ENCODE results near the gene HIRA.

Gene HIRA

DNA sequence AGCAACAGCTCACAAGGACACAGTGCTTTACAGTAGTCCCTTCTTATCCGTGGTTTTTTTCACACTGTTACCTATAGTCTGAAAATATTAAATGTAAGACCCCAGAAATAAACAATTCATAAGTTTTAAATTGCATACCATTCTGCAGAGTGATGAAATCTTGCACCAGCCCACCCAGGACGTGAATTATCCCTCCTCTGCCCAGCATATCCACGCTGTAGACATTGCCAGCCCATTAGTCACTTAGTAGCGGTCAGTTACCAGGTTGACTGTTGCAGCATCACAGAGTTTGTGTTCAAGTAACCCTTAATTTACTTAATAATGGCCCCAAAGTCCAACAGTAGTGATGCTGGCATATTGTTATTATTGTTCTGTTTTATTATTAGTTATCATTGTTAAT lies 143.6 kb downstream of the HIRA start:
- TF ChIP-seq ZBTB7A (IDR thresholded peaks at IDR 0.05; ENCODE audit: low read depth) (no peak), YY1 (IDR thresholded peaks at IDR 0.05; ENCODE audit: low read depth) (no peak), EGR1 (IDR thresholded peaks at IDR 0.05) (no peak), TAF1 (IDR thresholded peaks at IDR 0.05; ENCODE audit: low read depth) (no peak), FOXM1 (IDR thresholded peaks at IDR 0.05; ENCODE audit: borderline replicate concordance, low read depth) (no peak), EP300 (IDR thresholded peaks at IDR 0.05; ENCODE audit: borderline replicate concordance) (no peak), NFIC (IDR thresholded peaks at IDR 0.05) (no peak), CEBPB (IDR thresholded peaks at IDR 0.05) (no peak), RAD21 (IDR thresholded peaks at IDR 0.05; ENCODE audit: low read depth) (no peak), CREB1 (IDR thresholded peaks at IDR 0.05; ENCODE audit: low read depth) (no peak), TCF12 (IDR thresholded peaks at IDR 0.05; ENCODE audit: low read depth) (no peak), TEAD4 (IDR thresholded peaks at IDR 0.05) (no peak)

DNA sequence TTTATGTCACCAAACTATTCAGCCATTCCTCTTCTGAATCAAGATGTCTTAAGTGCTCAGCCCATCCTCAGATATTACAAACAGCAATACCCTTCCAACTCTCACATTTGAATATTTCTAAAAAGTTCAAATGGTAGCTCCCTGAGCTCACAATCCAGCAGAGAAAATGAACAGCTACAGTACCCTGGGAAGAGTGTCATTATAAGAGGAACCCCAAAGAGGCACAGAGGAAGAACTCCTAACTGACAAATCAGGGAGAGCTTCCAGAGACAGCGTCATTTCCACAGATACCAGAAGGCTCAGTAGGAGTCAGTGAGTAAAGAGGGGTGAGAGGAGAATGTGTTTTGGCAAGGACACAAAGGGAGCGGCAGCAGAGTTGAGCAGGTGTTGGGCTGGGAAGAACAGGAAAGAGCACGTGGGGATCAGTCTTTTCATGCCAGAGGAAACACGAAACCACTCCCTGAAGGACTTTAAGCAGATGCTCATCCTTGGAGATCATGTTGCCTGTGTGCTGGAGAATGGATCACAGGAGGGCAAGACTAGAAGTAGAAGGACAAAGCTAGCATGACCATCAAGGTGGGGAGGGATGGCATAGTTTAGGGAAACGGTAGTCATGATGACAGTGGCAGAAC lies 144.3 kb downstream of the HIRA start:
- TF ChIP-seq USF1 (IDR thresholded peaks at IDR 0.05) (peak; percentile 43; the same call in 1 of the 2 replicates), ZBTB7A (IDR thresholded peaks at IDR 0.05; ENCODE audit: low read depth) (no peak), TAF1 (IDR thresholded peaks at IDR 0.05; ENCODE audit: low read depth) (no peak), CEBPB (IDR thresholded peaks at IDR 0.05) (no peak), NFIC (IDR thresholded peaks at IDR 0.05) (peak; percentile 38)
- TF ChIP-seq, protein P1, sequence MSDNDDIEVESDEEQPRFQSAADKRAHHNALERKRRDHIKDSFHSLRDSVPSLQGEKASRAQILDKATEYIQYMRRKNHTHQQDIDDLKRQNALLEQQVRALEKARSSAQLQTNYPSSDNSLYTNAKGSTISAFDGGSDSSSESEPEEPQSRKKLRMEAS (IDR thresholded peaks at IDR 0.05) = peak; percentile 87

- TF ChIP-seq TEAD4 (IDR thresholded peaks at IDR 0.05) (no peak), USF1 (IDR thresholded peaks at IDR 0.05) (no peak), CREB1 (IDR thresholded peaks at IDR 0.05; ENCODE audit: low read depth) (no peak), EGR1 (IDR thresholded peaks at IDR 0.05) (no peak), TCF12 (IDR thresholded peaks at IDR 0.05; ENCODE audit: low read depth) (no peak), TAF1 (IDR thresholded peaks at IDR 0.05; ENCODE audit: low read depth) (no peak), ZBTB7A (IDR thresholded peaks at IDR 0.05; ENCODE audit: low read depth) (no peak), CEBPB (IDR thresholded peaks at IDR 0.05) (no peak), FOXM1 (IDR thresholded peaks at IDR 0.05; ENCODE audit: borderline replicate concordance, low read depth) (no peak)
- TF ChIP-seq, protein P2, sequence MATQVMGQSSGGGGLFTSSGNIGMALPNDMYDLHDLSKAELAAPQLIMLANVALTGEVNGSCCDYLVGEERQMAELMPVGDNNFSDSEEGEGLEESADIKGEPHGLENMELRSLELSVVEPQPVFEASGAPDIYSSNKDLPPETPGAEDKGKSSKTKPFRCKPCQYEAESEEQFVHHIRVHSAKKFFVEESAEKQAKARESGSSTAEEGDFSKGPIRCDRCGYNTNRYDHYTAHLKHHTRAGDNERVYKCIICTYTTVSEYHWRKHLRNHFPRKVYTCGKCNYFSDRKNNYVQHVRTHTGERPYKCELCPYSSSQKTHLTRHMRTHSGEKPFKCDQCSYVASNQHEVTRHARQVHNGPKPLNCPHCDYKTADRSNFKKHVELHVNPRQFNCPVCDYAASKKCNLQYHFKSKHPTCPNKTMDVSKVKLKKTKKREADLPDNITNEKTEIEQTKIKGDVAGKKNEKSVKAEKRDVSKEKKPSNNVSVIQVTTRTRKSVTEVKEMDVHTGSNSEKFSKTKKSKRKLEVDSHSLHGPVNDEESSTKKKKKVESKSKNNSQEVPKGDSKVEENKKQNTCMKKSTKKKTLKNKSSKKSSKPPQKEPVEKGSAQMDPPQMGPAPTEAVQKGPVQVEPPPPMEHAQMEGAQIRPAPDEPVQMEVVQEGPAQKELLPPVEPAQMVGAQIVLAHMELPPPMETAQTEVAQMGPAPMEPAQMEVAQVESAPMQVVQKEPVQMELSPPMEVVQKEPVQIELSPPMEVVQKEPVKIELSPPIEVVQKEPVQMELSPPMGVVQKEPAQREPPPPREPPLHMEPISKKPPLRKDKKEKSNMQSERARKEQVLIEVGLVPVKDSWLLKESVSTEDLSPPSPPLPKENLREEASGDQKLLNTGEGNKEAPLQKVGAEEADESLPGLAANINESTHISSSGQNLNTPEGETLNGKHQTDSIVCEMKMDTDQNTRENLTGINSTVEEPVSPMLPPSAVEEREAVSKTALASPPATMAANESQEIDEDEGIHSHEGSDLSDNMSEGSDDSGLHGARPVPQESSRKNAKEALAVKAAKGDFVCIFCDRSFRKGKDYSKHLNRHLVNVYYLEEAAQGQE (IDR thresholded peaks at IDR 0.05; ENCODE audit: low read depth) = no peak
Measured at GRCh38 chr22:19285831-19286230, 145.7 kb downstream of the HIRA start.

Data from Ishikawa (cell line).